ENCODE measurements around the gene TMEM213.

DNA sequence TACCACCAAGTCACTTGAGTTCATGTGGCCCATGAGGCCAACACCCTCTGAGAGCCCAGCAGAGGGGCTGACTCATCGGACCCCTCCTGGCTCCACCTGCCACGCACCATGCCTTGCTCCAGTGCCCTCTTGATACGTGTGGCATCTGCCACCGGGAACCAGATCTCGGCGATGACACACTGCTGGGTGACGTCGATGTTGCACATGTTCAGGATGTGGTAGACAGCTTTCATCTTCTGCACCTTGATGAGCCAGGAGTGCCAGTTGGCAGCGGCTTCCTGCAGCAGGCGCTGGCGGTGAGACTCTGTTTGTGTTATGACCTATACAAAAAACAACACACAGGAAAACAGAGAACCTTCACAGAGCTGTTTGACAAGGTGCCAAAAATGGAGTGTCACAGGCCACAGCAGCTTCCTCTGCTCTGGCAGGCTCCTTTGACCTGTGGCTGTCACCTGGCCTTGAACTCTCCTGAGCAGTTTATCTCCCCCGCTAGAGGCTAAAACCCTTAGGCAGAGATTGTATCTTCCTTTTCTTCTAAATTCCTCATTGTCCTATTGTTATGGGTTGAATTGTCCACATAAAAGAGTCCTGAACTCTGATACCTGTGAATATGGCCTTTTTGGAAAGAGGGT is 45.2 kb upstream of the TMEM213 start:
- TF ChIP-seq CTCF (conservative IDR thresholded peaks at IDR 0.05) (no peak), EZH2 (IDR thresholded peaks at IDR 0.05; ENCODE audit: low read depth) (no peak)
